ENCODE data around the gene SRSF9.
"Not testable (repeated sequence)": the region's sequence is repeated elsewhere in the genome, so short reads cannot be mapped to it uniquely, and the experiment has no call there.

The SRSF9 gene

GRCh38 chr12:120447992-120448391, 21.6 kb downstream of the SRSF9 start:
- DNase-seq: no peak

- not testable (repeated sequence) for DNase-seq
Measured at GRCh38 chr12:120446844-120447178, 22.7 kb downstream of the SRSF9 start.

- peak; percentile 62 for DNase-seq
Measured at GRCh38 chr12:120445911-120446843, 23.4 kb downstream of the SRSF9 start, which contains the start of the genes GATC and TRIAP1. GATC (plus strand) TSS chr12:120446444; CDS start chr12:120446481, 37 bp downstream. TRIAP1 (minus strand) TSS chr12:120446384; CDS start chr12:120446372, 12 bp downstream.

GRCh38 chr12:120444676-120445075, 24.9 kb downstream of the SRSF9 start:
- DNase-seq: no peak

- peak; percentile 21 for DNase-seq
Measured at GRCh38 chr12:120439646-120440247, 29.8 kb downstream of the SRSF9 start.

- no peak for DNase-seq
Measured at GRCh38 chr12:120438495-120439198, 30.9 kb downstream of the SRSF9 start.

- DNase-seq: peak; percentile 97
Measured at GRCh38 chr12:120437735-120438494, 31.6 kb downstream of the SRSF9 start, which contains the start of gene COX6A1. COX6A1 (plus strand) TSS chr12:120438113; CDS start chr12:120438127, 14 bp downstream.

- DNase-seq: no peak
Measured at GRCh38 chr12:120432772-120433525, 36.6 kb downstream of the SRSF9 start.

- DNase-seq: no peak
Measured at GRCh38 chr12:120429368-120429767, 40.2 kb downstream of the SRSF9 start.

- DNase-seq: no peak
Measured at GRCh38 chr12:120428597-120429229, 40.8 kb downstream of the SRSF9 start.

GRCh38 chr12:120425797-120426196, 43.8 kb downstream of the SRSF9 start:
- DNase-seq: no peak

- no peak for DNase-seq
Measured at GRCh38 chr12:120422892-120423456, 46.6 kb downstream of the SRSF9 start.

GRCh38 chr12:120421701-120422100, 47.8 kb downstream of the SRSF9 start:
- no peak for DNase-seq

GRCh38 chr12:120417917-120418580, 51.5 kb downstream of the SRSF9 start:
- no peak for DNase-seq

- no peak for DNase-seq
Measured at GRCh38 chr12:120416490-120417216, 52.9 kb downstream of the SRSF9 start.

GRCh38 chr12:120413901-120414695, 55.5 kb downstream of the SRSF9 start:
- no peak for DNase-seq

GRCh38 chr12:120412421-120412820, 57.1 kb downstream of the SRSF9 start:
- DNase-seq: no peak

Measured in GF-D8 (cell line).